ENCODE results near the gene NKIRAS1.
"Not testable (repeated sequence)": the region's sequence is repeated elsewhere in the genome, so short reads cannot be mapped to it uniquely, and the experiment has no call there.

The NKIRAS1 gene

GRCh38 chr3:23863060-23863459 is 53.7 kb downstream of the NKIRAS1 start:
- no peak for TF ChIP-seq CTCF (IDR thresholded peaks at IDR 0.05; ENCODE audit: insufficient read depth, low read depth, low read length, missing control alignments)
- H3K4me3 ChIP-seq (ENCODE audit: low read depth, low read length): no peak overlapping the region
- DNase-seq (ENCODE audit: low read depth): no peak

GRCh38 chr3:23861689-23862088 is 55.1 kb downstream of the NKIRAS1 start:
- no peak overlapping the region for H3K4me3 ChIP-seq (ENCODE audit: low read depth, low read length)

GRCh38 chr3:23859839-23860382 is 56.9 kb downstream of the NKIRAS1 start:
- TF ChIP-seq CTCF (IDR thresholded peaks at IDR 0.05; ENCODE audit: insufficient read depth, low read depth, low read length, missing control alignments): no peak
- DNase-seq (ENCODE audit: low read depth): peak; percentile 16
- H3K4me3 ChIP-seq (ENCODE audit: low read depth, low read length): no peak overlapping the region

More at GRCh38 chr3:23861689-23862088, 55.1 kb downstream of the NKIRAS1 start:
- no peak for DNase-seq (ENCODE audit: low read depth)
- TF ChIP-seq CTCF (IDR thresholded peaks at IDR 0.05; ENCODE audit: insufficient read depth, low read depth, low read length, missing control alignments): no peak

- DNase-seq (ENCODE audit: low read depth): no peak
- TF ChIP-seq CTCF (IDR thresholded peaks at IDR 0.05; ENCODE audit: insufficient read depth, low read depth, low read length, missing control alignments): no peak
These were observed 57.6 kb downstream of the NKIRAS1 start for GRCh38 chr3:23859012-23859743.

GRCh38 chr3:23856286-23856685 is 60.5 kb downstream of the NKIRAS1 start:
- TF ChIP-seq CTCF (IDR thresholded peaks at IDR 0.05; ENCODE audit: insufficient read depth, low read depth, low read length, missing control alignments): no peak
- DNase-seq (ENCODE audit: low read depth): no peak
- peak overlapping the region; percentile 26; the same call in 1 of the 2 replicates for H3K4me3 ChIP-seq (ENCODE audit: low read depth, low read length)

More at GRCh38 chr3:23859012-23859743, 57.6 kb downstream of the NKIRAS1 start:
- H3K4me3 ChIP-seq (ENCODE audit: low read depth, low read length): no peak overlapping the region

GRCh38 chr3:23849462-23849861 is 67.3 kb downstream of the NKIRAS1 start:
- not testable (repeated sequence) for H3K4me3 ChIP-seq (ENCODE audit: low read depth, low read length); DNase-seq (ENCODE audit: low read depth)

- DNase-seq (ENCODE audit: low read depth): no peak
- no peak for TF ChIP-seq CTCF (IDR thresholded peaks at IDR 0.05; ENCODE audit: insufficient read depth, low read depth, low read length, missing control alignments)
- no peak overlapping the region for H3K4me3 ChIP-seq (ENCODE audit: low read depth, low read length)
These were observed 71.2 kb downstream of the NKIRAS1 start for GRCh38 chr3:23845326-23846216.
